ENCODE results near the gene DAB2IP. TPM values are rescaled to one million over a fixed set of nuclear protein-coding genes. Genes with fewer than 3 reads are reported as not detected.

Gene DAB2IP
- total RNA-seq, 1 donor from 2014 or later, result 53.0 TPM

DNA sequence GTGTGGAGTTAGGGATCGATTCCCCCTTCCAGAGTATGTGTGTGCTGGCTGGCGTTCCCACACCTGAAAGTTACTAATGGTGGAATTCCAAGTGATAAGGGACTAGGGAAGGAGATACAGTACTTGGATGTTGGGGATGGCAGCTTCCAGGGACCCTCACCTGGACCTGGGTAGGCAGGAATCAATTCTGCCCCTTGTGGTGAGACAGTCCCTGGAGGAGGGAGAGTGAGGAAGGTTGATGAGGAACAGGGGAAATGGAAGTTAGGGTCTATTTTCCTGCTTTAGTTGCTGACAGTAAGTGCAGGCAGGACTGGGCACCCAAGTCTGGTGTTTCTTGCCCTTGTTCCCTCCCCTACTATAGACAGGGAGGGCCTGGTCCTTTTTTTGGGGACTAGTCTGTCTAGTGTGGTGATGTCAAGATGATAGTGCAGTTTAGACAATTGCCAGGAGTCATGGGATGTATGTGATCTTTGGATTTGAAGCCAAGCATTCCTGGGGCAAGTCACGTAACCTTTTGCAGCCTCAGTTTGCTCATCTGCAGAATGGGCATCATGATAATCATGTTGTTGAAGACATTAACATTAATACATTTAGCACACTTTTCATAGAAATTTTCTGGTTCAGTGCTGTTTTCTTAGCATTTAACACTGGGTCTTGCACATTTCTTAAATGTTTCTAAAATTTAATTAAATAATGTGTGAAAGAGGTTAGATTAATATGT lies 51.7 kb downstream of the DAB2IP start:
- DNase-seq (ENCODE audit: missing footprints), result no peak
- intact Hi-C loops (cut with DNase I), result loop anchor here (5.0 kb wide), 2 partner anchors 51 to 289 kb away; partner anchors contain the start of gene DAB2IP

DNA sequence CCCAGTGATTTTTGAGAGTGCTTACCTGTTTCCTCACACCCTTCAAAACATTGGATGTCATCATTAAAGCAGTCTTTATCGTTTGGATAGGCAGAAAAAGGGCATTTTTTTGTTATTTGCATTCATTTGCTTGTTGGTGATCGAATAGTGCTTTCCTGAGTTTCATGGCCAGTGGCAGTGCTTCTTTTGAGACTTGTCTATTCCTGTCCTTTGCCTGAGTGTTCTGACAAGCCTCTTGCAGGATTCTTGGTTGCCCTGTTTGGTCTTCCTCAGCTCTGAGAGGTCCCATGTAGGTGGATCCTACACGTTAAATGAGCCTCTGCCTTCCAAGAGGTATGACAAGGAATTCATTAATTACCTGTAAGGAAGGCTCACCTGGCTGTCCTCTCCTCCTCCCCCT lies 52.8 kb downstream of the DAB2IP start:
- intact Hi-C loops (cut with DNase I), result loop anchor here (5.0 kb wide), 2 partner anchors 52 to 288 kb away; partner anchors contain the start of gene DAB2IP

More for the DNA sequence above, 51.7 kb downstream of the DAB2IP start:
- ATAC-seq, result no peak

DNA sequence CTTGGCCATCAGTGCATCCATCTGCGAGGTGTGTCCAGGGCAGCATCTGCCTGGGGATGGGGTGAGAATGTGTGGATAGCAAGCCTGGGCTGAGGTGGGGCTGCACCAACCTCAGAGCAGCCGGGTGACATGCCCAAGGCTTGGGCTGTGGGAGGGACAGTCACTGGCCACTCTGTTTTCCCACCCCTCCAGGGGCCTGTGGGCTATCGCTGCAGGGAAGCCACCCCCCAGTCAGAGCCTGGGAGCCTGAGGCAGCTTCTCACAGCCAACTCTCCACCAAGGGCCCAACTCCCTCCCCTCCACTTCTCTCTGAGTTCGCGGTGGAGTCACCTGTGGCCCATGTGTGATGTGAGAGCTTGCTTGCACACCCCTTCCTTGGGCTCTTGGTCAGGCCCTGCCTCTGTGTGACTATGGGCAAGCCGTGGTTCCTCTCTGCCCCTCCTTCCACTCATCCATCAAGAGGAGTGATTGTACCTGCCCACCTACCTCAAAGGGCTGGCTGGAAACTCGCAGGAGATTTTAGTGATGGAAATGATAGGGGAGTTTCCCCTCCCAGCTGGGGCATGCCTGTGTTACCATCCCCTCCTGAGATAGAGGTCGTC lies 54.8 kb downstream of the DAB2IP start:
- intact Hi-C loops (cut with DNase I), result no loop called here
- DNase-seq (ENCODE audit: missing footprints), result peak; percentile 23
- ATAC-seq, result no peak

More for the DNA sequence above, 52.8 kb downstream of the DAB2IP start:
- ATAC-seq (no peak), DNase-seq (ENCODE audit: missing footprints) (no peak)

DNA sequence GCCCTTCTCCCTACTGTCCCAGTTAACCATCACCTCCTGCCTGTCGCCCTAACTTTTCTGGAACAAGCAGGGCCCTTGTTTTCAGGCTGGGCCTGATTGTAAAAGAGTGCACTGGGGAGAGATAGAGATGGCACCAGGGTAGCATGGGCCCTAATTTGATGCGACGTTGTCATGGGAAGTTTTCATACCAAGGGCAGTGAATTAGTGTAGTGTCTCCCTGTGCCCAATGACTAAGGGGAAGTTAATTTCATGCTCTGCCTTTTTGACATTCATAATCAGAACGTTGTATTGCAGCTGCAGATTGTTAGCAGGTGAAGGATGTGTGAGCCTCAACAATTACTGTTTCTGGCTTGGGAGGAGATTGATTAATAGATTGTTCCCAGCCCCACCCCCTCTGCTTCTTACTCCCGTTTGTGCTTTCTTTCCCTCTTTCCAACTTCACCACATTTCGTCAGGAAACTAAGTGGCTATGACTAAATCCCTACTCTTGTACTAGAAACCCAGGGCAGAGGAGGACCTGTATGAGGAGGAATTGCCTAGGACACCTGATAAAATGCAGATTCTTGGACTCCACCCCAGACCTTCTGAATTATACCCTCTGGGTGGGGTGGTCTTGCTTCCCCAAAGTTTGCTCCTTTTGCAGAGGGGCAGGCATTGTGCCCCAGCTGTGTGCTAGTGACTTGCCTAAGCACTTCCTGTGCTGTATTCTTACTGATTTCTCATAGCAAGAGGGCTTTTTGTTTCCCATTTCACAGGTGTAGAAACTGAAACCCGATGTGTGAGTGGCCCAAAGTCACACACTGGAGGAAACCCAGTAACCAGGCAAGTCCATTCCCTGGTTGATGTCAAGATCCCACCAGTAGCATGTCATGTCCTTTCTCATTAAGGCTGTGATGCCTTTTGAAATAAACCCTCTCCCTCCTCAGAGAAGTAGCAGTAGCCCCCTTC lies 56.3 kb downstream of the DAB2IP start:
- intact Hi-C loops (cut with DNase I), result no loop called here
- DNase-seq (ENCODE audit: missing footprints), result peak; percentile 21
- ATAC-seq, result no peak

DNA sequence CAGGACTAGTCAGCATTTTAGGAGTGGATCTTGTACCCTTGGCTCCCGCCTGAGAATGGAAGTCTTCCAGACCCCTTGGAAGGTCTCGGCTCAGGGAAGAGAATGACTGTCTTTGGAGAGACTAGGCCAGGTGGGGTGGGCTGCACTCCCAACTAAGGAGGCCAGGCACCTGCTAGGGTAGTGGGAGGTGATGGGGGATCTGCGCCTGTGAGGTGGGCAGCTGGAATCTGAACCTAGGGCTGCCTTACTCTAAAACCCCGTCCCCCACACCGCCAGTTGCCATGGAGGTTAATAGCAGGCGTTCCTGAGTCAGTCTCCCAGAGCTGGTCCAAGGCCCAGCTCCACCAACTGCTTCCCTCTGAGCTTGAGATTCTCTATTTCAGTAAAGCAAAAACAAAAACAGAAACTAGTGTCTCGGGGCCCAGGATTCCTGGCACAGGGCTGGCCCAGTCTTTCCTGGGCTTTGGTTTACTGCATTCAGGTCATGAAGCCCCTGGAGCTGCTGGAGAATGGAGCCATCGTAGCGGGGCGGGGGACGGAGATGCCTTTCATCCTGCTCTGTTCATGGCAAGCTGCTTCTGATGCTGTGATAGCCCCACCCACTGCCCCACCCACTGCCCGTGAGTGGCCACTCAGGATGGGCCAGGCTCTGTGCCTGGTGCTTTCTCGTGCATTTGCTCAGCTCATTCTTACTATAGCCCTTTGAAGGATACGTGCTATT lies 57.5 kb downstream of the DAB2IP start:
- ATAC-seq (no peak), DNase-seq (ENCODE audit: missing footprints) (peak; percentile 63)
- intact Hi-C loops (cut with DNase I), result no loop called here

DNA sequence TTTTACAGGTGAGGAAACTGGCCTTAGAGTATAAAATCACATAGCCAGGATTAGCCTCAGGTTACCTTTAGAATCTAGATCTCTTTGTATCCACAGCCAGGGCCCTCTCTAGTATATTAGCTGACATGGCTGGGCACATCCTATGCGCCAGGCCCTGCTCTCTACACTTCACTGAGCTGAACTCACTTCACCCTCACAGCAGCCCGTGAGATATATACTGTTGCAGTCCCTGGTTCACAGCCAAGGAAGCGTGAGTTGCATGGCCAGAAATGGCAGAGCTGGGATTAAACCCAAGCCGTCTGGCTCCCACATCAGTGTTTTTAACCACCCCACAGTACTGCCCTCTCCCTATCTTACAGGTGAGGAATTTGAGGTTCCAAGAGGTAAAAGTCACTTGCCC lies 58.4 kb downstream of the DAB2IP start:
- ATAC-seq (peak; percentile 73), DNase-seq (ENCODE audit: missing footprints) (peak; percentile 55)
- intact Hi-C loops (cut with DNase I), result no loop called here

DNA sequence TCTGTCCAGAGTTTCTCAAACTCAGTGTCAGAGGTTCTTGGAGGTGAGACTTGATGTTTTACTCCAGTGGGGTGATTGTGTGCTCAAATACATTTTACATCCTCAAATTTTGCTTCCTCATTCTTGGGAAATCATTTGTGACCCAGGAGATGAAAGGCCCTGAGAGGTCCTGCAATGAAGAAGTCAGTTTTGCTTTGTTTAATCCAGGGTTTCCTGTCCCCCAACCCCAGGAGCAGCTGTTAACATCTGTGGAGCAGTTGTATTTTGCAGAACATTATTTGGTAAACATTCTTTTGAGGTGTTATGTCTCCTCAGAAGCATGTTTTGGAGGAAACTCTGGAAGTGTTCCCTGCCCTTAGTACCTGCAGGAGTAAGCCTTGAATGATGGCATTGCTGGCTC lies 59.8 kb downstream of the DAB2IP start:
- DNase-seq (ENCODE audit: missing footprints) (no peak), ATAC-seq (no peak)
- intact Hi-C loops (cut with DNase I), result no loop called here

DNA sequence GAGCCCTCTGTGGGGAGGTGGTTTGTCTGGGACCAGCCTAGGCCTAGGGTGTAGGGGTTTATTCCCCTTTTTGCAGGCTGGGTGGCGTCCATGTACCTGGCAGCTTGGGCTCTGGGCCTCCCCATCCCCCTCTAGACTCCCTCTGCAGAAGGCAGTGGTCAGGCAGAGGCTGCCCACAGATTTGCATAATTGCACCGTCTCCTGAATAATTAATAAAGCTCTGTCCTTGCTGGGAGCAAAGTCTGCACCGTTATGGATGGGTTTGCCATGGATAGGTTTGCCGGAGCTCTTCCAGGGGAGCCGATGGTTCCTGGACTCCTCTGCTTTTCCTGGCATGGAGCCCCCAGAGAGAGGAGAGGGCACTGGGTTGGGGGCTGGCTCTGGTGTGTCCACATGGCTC lies 60.4 kb downstream of the DAB2IP start:
- intact Hi-C loops (cut with DNase I), result no loop called here
- DNase-seq (ENCODE audit: missing footprints) (peak; percentile 4), ATAC-seq (no peak)

DNA sequence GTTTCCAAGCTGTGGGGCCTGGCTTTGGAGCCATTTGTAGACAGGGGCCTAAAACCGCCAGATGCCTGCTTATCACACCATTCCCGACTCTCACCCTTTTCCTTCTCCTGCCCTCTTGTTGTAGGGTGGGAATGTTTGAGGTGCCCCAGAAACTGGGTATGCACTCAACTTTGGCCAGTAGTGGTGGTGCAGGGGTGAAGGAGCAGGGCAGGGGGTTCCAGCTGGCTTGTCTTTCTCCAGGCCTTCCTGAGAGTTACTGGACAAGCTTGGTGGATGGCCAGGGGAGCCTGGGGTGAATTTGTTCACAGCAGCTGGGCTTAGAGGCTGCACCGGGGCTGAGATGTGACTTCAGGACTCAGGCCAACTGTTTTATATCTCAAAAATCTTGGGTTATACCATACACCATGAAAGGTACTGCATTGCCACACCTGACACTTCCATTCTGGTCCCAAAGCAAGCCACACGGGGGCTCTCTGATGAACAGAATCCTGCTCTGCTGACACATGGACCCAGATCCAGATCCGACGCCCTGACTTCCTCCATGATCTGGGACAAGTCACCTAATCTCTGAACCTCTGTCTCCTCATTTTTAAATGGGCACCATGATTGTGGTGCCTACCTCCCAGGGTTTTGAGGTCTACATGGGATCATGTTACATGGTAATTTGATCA lies 62.1 kb downstream of the DAB2IP start:
- intact Hi-C loops (cut with DNase I), result no loop called here
- DNase-seq (ENCODE audit: missing footprints) (peak; percentile 55), ATAC-seq (no peak)

DNA sequence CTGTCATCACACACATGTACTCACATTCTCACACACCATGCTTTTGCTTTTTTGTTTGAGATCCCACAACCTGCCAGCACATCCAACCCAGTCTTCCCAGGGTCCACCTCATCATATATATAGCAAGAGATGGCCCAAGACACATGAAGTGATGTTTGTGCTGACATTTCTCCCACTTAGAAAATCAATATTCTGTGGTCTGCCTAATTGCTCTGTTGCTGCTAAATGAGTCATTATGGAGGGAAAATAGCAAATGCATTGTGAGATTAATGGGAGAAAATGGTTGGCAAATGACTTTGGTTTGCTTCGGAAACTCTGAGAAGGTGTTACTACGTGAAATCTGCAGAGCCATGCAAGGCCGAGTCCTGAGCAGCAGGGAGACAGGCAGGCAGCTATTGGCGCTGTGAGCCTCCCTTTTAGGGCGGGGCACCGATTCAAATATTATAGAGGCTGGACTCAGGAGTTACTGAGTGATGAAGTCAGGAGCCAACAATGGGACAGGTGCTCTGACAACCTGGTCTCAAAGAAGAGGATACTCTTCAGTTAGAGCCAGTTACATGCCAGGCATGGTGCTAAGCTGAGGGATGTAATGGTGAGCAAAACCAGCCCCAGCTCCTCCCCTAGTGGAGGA lies 62.8 kb downstream of the DAB2IP start:
- DNase-seq (ENCODE audit: missing footprints) (no peak), ATAC-seq (no peak)
- intact Hi-C loops (cut with DNase I), result no loop called here

DNA sequence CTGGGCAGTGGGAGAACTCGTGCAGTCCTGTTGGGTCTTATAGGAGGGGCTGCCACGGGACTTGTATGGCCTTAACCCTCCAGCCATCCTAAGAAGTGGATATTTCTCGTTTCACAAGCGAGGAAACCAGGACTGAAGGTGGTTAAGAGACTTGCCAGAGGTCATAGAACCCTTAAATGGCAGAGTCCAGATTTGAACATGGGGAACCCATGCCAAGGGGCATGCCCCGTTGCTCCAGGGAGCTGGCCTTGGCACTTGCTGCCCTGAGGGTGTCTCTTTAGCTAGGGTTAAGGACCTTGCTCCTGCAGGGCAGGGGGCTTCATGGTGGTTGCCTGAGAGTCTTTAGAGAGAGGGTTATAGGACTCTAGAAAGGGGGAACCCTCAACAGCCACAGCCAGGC lies 63.4 kb downstream of the DAB2IP start:
- intact Hi-C loops (cut with DNase I), result no loop called here
- DNase-seq (ENCODE audit: missing footprints) (no peak), ATAC-seq (no peak)

DNA sequence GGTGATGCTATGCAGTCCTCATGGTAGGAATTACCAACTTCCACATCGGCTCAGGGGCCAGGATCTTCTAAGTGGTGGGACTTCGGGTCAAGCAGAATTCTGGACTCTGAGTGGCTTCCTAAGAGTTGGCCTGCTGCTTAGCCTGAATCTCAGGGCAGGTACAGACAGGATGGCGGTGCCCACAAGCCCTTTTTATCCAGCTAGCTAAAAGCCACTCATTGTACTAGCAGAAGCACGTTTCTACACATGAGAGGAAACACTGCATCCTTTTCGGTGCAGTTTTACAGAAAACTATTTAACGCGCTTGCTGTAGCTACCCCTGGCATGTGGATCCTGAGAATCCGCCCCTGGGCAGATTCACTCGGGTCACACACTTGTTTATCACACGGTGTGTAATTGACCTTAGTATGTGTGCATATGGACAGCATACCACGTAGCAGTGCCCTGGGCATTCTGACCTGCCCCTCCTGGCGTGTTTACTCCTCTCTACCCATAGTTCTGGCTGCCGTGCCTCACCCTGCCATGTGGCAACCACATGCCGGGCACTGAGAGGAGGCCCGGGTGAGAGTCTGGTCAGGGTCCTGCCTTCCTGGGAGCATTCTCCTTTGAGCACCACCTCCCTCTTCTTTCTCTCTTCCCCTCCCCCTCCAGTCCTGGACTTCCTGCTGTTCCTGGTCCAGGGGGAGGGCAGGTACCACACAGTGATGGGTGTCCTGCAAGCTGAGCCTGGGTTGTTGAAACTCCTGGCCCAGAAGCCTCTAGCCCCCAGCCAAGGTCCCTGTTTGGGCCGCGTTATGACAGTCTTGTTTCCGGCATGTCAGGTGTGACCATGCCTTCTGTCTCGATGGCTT lies 65.9 kb downstream of the DAB2IP start:
- DNase-seq (ENCODE audit: missing footprints) (peak; percentile 26), ATAC-seq (no peak)
- intact Hi-C loops (cut with DNase I), result no loop called here

DNA sequence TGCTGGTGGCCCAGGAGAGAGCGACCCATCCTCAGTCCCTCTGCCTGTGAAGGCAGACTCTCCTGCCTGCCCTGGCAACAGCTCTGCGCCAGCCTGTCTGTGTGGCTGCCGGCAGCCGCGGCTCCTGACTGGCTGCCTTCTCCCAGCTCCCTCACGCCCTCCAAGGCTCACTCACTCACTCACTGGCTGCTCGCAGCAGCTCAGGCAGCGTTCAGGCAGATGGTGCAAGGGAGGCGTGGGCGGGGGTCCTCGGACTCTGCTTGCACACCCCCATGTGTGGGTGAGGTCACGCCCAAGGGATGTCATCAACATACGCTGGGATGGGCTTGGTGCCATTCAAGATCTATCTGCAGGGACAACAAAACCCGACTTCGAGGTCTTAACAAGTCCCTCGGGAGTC lies 66.7 kb downstream of the DAB2IP start:
- ATAC-seq (peak; percentile 69), DNase-seq (ENCODE audit: missing footprints) (peak; percentile 72)
- intact Hi-C loops (cut with DNase I), result no loop called here

DNA sequence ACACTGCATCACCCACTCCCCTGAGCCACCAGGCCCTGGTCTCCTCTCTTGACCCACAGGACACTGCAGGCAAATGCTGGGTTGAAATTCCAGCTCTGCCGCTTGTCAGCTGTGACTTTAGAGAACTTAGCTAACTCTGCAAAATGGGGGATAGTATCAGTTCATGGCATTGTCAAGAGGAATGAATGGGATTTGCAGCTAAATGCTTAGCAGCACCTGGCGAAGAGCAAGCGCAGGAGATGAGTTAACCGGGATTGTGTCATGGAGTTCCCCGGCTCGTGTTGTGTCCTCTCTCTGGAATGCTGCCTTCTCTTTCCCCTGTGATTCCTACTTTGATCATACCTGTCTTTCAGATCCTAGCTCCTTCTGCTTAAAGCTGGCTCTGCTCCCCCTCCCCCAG lies 67.1 kb downstream of the DAB2IP start:
- intact Hi-C loops (cut with DNase I), result no loop called here

DNA sequence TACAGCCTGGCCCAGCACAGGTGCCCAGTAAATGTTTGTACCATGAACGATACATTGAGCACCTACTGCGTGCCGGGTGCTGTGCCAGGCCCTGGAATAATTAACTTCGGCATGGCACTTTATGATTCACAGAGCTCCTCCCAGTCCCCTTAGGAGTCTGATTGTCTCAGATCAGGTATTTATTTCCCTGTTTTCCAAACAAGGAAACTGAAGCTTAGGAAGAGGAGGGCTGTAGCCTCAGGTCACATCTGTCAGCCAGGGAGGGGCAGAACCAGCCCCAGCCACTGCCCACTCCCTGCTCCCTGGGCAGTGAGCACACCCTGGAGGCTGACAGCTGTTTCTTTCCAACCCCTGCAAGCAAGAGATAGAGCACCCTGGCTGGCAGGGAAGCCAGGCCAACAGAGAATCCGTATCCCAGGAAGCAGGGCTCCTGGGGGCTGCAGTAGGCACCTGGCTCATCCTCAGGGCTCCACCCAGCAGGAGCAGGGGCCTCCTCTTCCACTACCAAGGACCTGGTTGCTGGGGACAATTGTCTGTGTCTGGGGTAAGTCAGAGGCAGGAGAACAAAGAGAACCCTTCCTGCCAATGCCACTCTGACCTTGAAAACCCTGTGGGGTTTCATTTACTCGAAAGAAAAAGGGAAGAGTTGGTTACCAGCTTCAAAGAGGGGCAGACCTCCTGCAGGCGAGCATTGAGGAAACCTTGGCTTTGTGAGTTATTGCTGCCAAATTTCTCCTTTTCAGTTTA lies 69.0 kb downstream of the DAB2IP start:
- no peak for ATAC-seq
- intact Hi-C loops (cut with DNase I), result no loop called here
- DNase-seq (ENCODE audit: missing footprints), result no peak

More for the DNA sequence above, 67.1 kb downstream of the DAB2IP start:
- no peak for ATAC-seq
- DNase-seq (ENCODE audit: missing footprints), result no peak

DNA sequence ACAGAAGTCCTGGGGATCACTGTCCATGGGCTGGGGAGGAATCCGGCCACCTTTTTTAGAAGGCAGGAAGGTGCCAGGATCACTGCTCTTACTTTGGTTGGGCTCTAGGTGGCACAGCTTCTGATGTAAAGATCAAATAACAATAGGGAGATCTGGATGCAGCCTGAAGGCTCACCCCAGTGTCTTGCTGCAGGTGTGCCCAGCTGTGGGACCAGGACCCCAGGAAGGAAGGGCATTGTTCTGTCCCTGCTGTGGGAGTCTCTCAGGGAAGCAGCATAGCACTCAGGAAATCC lies 69.6 kb downstream of the DAB2IP start:
- intact Hi-C loops (cut with DNase I), result no loop called here
- ATAC-seq, result no peak
- DNase-seq (ENCODE audit: missing footprints), result peak; percentile 34

Data from Right ventricle myocardium inferior (tissue), 1 donor.